Measurements from ENCODE around the gene ITGB3. TPM values are rescaled to one million over a fixed set of nuclear protein-coding genes. Genes with fewer than 3 reads are reported as not detected.

The ITGB3 gene
- total and polyA plus RNA-seq, 7 donors = 0.69 to 62.7 (median 28.5) TPM

- DNase-seq = no peak
- Histone ChIP-seq H3K4me3 (no peak overlapping the region), H3K36me3 (no peaks in the 10 kb centered on the region), H3K9me3 (no peaks in the 10 kb centered on the region), H3K27ac (peak overlapping the region; percentile 54 to 82 (median 70)), H3K27me3 (no peaks in the 10 kb centered on the region), H3K4me1 (peaks cover 0 to 31% (median 27%) of the 10 kb centered on the region in 4 donors)
- intact Hi-C loops (cut with DNase I) = no loop called here
- no peak for TF ChIP-seq POLR2AphosphoS5 (IDR thresholded peaks at IDR 0.05)
- no peak for TF ChIP-seq POLR2A (IDR thresholded peaks at IDR 0.05)
- TF ChIP-seq EP300 (IDR thresholded peaks at IDR 0.05) = no peak
- no peak for TF ChIP-seq CTCF (IDR thresholded peaks at IDR 0.05)
- WGBS, 2 donors = 94 to 96% methylated on average over 2 of the region's 2 CpGs
These were observed 27.5 kb upstream of the ITGB3 start for GRCh38 chr17:47225911-47226688.

- H3K27ac ChIP-seq = no peak overlapping the region
- intact Hi-C loops (cut with DNase I) = loop anchor here (2.0 kb wide), 1 partner anchor 25 kb away; the partner anchor contains the start of gene ITGB3
These were observed 25.8 kb upstream of the ITGB3 start for GRCh38 chr17:47227862-47228261.

GRCh38 chr17:47229535-47230443, 23.8 kb upstream of the ITGB3 start:
- peak; percentile 96 for DNase-seq
- H3K4me1 ChIP-seq = peaks cover 0 to 27% (median 23%) of the 10 kb centered on the region in 4 donors
- intact Hi-C loops (cut with DNase I) = loop anchor here (1.0 to 2.0 kb wide), 2 partner anchors 23 to 86 kb away; partner anchors contain the start of gene ITGB3
- no peaks in the 10 kb centered on the region for H3K27me3 ChIP-seq
- H3K27ac ChIP-seq = peak overlapping the region; percentile 39 to 69 (median 59)
- WGBS, 2 donors = 9 to 13% methylated on average over 22 of the region's 22 CpGs
- TF ChIP-seq EP300 (IDR thresholded peaks at IDR 0.05) = peak in 1 of 4 donors; percentile 18
- TF ChIP-seq CTCF (IDR thresholded peaks at IDR 0.05) = peak; percentile 99 to 100 (median 99)
- TF ChIP-seq POLR2AphosphoS5 (IDR thresholded peaks at IDR 0.05) = peak in 3 of 4 donors; percentile 52 to 58 (median 58)
- no peak for TF ChIP-seq POLR2A (IDR thresholded peaks at IDR 0.05)
- H3K36me3 ChIP-seq = no peaks in the 10 kb centered on the region
- no peaks in the 10 kb centered on the region for H3K9me3 ChIP-seq
- peak overlapping the region in 3 of 4 donors; percentile 13 to 29 (median 27) for H3K4me3 ChIP-seq

More at GRCh38 chr17:47227862-47228261, 25.8 kb upstream of the ITGB3 start:
- Histone ChIP-seq H3K4me3 (no peak overlapping the region), H3K27me3 (no peaks in the 10 kb centered on the region), H3K4me1 (peaks cover 0 to 31% (median 27%) of the 10 kb centered on the region in 4 donors), H3K9me3 (no peaks in the 10 kb centered on the region), H3K36me3 (no peaks in the 10 kb centered on the region)
- TF ChIP-seq POLR2AphosphoS5 (IDR thresholded peaks at IDR 0.05) = no peak
- no peak for TF ChIP-seq EP300 (IDR thresholded peaks at IDR 0.05)
- TF ChIP-seq POLR2A (IDR thresholded peaks at IDR 0.05) = no peak
- no peak for TF ChIP-seq CTCF (IDR thresholded peaks at IDR 0.05)
- WGBS, 2 donors = 85 to 88% methylated on average over 2 of the region's 2 CpGs
- no peak for DNase-seq

GRCh38 chr17:47230864-47231263, 22.8 kb upstream of the ITGB3 start:
- Histone ChIP-seq H3K27me3 (no peaks in the 10 kb centered on the region), H3K4me3 (no peak overlapping the region), H3K9me3 (no peaks in the 10 kb centered on the region), H3K27ac (no peak overlapping the region), H3K36me3 (no peaks in the 10 kb centered on the region), H3K4me1 (peaks cover 0 to 16% (median 13%) of the 10 kb centered on the region in 4 donors)
- WGBS, 2 donors = 80 to 88% methylated on average over 10 of the region's 10 CpGs
- intact Hi-C loops (cut with DNase I) = no loop called here
- no peak for TF ChIP-seq CTCF (IDR thresholded peaks at IDR 0.05)
- DNase-seq = no peak

All from sigmoid colon (tissue), 7 donors.